ENCODE measurements around the gene CREBBP. TPM values are rescaled to one million over a fixed set of nuclear protein-coding genes. Genes with fewer than 3 reads are reported as not detected.

The CREBBP gene
- total RNA-seq, 1 donor from 2014 or later, result 151 TPM

DNA sequence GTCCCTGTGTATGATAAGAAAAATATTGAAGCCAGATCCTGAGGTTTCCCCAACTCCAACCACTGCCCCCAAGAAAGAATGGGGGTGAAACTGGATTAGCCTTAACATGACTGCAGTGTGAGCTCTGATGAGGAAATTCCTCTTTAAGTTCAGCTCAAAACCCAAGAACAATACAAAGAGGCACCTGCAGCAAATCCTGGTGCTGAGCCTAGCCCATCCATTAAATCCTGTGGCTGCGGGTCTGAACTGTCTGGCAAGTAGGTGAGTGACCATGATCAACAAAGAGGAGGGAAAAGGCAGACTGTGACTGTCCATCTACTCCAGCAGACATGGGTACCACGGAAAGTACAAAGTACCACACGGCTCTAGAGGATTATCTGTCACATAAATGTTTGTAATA, 64.2 kb downstream of the CREBBP start:
- DNase-seq (ENCODE audit: low spot score in 2 of 2, unreplicated experiment in 2 of 2), result no peak
- no peaks in the 10 kb centered on the region for H3K27me3 Mint-ChIP-seq (ENCODE audit: low read depth)
- H3K27ac Mint-ChIP-seq, result no peak overlapping the region
- TF ChIP-seq, protein P1, sequence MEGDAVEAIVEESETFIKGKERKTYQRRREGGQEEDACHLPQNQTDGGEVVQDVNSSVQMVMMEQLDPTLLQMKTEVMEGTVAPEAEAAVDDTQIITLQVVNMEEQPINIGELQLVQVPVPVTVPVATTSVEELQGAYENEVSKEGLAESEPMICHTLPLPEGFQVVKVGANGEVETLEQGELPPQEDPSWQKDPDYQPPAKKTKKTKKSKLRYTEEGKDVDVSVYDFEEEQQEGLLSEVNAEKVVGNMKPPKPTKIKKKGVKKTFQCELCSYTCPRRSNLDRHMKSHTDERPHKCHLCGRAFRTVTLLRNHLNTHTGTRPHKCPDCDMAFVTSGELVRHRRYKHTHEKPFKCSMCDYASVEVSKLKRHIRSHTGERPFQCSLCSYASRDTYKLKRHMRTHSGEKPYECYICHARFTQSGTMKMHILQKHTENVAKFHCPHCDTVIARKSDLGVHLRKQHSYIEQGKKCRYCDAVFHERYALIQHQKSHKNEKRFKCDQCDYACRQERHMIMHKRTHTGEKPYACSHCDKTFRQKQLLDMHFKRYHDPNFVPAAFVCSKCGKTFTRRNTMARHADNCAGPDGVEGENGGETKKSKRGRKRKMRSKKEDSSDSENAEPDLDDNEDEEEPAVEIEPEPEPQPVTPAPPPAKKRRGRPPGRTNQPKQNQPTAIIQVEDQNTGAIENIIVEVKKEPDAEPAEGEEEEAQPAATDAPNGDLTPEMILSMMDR (IDR thresholded peaks at IDR 0.05; ENCODE audit: unreplicated experiment), result no peak
- H3K4me3 Mint-ChIP-seq, result no peak overlapping the region
- peaks cover 51% of the 10 kb centered on the region for H3K4me1 Mint-ChIP-seq
- no peaks in the 10 kb centered on the region for H3K9me3 Mint-ChIP-seq
- H3K36me3 Mint-ChIP-seq, result no peaks in the 10 kb centered on the region

DNA sequence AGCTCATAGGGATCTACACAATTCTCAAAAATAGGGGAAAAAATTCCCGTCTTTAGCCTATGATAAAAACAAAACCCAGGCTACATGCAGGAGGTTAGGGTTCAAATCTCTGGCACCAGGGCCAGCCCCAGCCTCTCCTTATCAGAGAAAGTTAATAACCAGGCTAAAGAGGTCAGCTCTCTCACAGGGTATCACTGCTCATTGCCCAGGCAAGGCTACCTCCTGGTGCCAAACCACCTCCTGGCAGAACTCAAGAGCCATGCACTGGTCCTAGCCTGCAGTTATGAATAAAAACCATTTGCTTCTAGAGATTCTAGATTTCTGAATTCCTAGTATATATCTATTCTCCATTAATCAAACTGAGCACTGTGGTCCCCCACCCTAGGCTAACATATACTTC, 65.8 kb downstream of the CREBBP start:
- H3K9me3 Mint-ChIP-seq, result no peaks in the 10 kb centered on the region
- no peak for DNase-seq (ENCODE audit: low spot score in 2 of 2, unreplicated experiment in 2 of 2)
- no peaks in the 10 kb centered on the region for H3K27me3 Mint-ChIP-seq (ENCODE audit: low read depth)
- no peak overlapping the region for H3K4me3 Mint-ChIP-seq
- TF ChIP-seq, protein P1 (IDR thresholded peaks at IDR 0.05; ENCODE audit: unreplicated experiment), result no peak
- peaks cover 35% of the 10 kb centered on the region for H3K4me1 Mint-ChIP-seq
- no peak overlapping the region for H3K27ac Mint-ChIP-seq
- peaks cover 9% of the 10 kb centered on the region for H3K36me3 Mint-ChIP-seq

DNA sequence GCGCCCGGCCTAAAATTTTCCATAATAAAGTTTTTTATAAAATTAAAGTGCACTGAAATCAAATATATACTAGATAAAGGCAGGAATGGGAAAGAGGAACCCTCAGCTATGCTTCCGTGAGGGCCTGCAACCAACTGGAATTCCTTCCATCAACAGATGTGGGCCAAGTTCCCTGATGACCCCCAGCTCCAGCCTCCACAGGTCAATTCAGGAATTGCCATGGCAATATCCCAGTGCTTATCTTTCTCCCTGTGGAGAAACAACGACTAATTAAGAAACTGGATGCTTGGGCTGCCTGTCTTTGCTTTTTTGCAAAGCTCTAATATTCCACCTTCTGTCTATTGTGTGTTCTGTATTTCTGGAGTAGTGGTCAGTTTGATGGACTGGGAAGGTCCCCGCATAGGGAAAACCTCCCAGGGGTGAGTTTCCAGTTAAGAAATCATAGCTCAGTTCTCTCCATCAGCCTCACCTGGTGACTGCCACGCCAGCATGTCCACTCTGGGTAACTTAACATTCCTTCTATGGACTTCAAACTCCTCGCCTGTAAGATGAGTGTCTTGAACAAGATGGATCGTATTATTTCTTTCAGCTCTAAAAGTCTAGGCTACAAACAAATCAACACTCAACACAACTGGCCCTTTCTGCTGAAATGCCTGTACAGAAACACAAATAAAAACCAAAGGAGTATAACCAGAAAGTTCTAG, 67.9 kb downstream of the CREBBP start:
- Mint-ChIP-seq H3K36me3 (peaks cover 20% of the 10 kb centered on the region), H3K27me3 (ENCODE audit: low read depth) (no peaks in the 10 kb centered on the region), H3K4me3 (no peak overlapping the region), H3K27ac (no peak overlapping the region), H3K4me1 (peaks cover 17% of the 10 kb centered on the region), H3K9me3 (no peaks in the 10 kb centered on the region)
- DNase-seq (ENCODE audit: low spot score in 2 of 2, unreplicated experiment in 2 of 2), result no peak
- TF ChIP-seq, protein P1 (IDR thresholded peaks at IDR 0.05; ENCODE audit: unreplicated experiment), result no peak

DNA sequence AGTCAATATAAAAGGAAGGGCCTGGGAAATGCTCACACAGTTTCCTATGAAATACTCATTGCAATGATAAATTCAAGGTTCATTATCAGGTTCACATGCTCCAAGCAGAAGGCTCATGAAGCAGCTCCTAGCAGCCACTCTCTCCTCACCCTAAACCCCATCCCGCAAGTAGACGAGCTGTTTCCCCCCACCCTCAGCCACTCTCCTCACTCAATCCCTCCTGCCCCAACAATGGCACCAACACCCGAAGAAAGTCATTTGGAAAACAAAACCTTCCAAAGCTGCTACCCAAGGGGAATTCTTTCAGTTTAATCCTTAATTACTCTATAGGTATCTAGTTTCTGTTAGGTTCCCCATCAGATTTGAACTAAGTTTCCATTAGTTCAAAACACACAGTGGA, 69.7 kb downstream of the CREBBP start:
- no peak for DNase-seq (ENCODE audit: low spot score in 2 of 2, unreplicated experiment in 2 of 2)
- Mint-ChIP-seq H3K27me3 (ENCODE audit: low read depth) (no peaks in the 10 kb centered on the region), H3K27ac (no peak overlapping the region), H3K4me1 (no peaks in the 10 kb centered on the region), H3K4me3 (no peak overlapping the region), H3K36me3 (peaks cover 28% of the 10 kb centered on the region), H3K9me3 (no peaks in the 10 kb centered on the region)
- TF ChIP-seq, protein P1 (IDR thresholded peaks at IDR 0.05; ENCODE audit: unreplicated experiment), result no peak

DNA sequence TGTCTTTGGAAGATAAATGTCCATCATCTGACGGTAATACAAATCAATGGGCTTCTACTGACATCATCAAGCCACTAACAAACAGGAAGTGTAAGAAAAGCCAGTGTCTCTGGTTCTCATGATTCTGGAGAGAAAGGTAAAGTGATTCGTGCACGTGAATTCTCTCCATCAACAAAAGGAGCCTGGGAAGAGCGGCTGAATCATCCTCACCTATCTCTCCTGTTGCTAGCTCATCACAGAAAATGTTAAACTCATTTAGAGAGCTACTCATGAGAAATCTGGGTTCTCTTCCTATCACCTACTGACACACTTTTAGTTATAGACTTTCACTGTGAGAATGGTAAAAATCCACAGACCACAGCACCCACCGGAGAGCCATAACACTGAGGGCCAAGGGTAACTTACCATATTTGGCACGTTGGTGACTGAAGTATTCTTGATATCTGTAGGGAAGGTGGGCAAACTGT, 70.3 kb downstream of the CREBBP start:
- no peak for DNase-seq (ENCODE audit: low spot score in 2 of 2, unreplicated experiment in 2 of 2)
- no peak overlapping the region for H3K27ac Mint-ChIP-seq
- TF ChIP-seq, protein P1 (IDR thresholded peaks at IDR 0.05; ENCODE audit: unreplicated experiment), result no peak
- peaks cover 28% of the 10 kb centered on the region for H3K36me3 Mint-ChIP-seq
- no peaks in the 10 kb centered on the region for H3K9me3 Mint-ChIP-seq
- H3K4me1 Mint-ChIP-seq, result no peaks in the 10 kb centered on the region
- H3K4me3 Mint-ChIP-seq, result no peak overlapping the region
- no peaks in the 10 kb centered on the region for H3K27me3 Mint-ChIP-seq (ENCODE audit: low read depth)

Data from mesothelial cell of epicardium (in vitro differentiated cells).